Suprapubic skin (tissue), 4 donors: ENCODE measurements around the gene SPACA4.

Experiments
- CTCF ChIP-seq, 2 donors: fragments of 200-600 bp in 1 of 2; fragments of 450-650 bp in 1 of 2; sonication (generic) in 1 of 2; IDR thresholded peaks; one replicate each; pipeline ENCODE4 v1.5.1; 2016 to 2019; ENCODE audit warnings: antibody characterized with exemption in 2 of 2, mild to moderate bottlenecking in 1 of 2, moderate library complexity in 1 of 2
- EP300 ChIP-seq: sonication (generic); formaldehyde crosslinking; IDR thresholded peaks from one replicate; pipeline ENCODE4 v1.6.1; 2017; ENCODE audit warnings: antibody characterized with exemption
- POLR2A ChIP-seq, 2 donors: fragments of 450-650 bp; IDR thresholded peaks; one replicate each; pipeline ENCODE4 v1.6.1; 2017; ENCODE audit warnings: antibody characterized with exemption in 2 of 2, mild to moderate bottlenecking in 2 of 2, moderate library complexity in 2 of 2
- POLR2AphosphoS5 ChIP-seq, 3 donors: sonication (generic); formaldehyde crosslinking; IDR thresholded peaks; one replicate each; pipeline ENCODE4 v1.6.1; 2017; ENCODE audit warnings: antibody characterized with exemption in 3 of 3

- TF ChIP-seq CTCF (IDR thresholded peaks at IDR 0.05), result no peak
- TF ChIP-seq POLR2A (IDR thresholded peaks at IDR 0.05), result no peak
- no peak for TF ChIP-seq POLR2AphosphoS5 (IDR thresholded peaks at IDR 0.05)
- TF ChIP-seq EP300, result no peak
These were observed 22.7 kb downstream of the SPACA4 start for GRCh38 chr19:48629297-48629598.
